Measurements from ENCODE around the gene GDPGP1. TPM values are rescaled to one million over a fixed set of nuclear protein-coding genes. Genes with fewer than 3 reads are reported as not detected.
A peak's percentile ranks its signal among the peaks of the same experiment; 100 is the strongest.

GDPGP1 gene
- total and polyA plus RNA-seq, 9 of the 15 experiments (the other 6 are each of a cell fraction or from before 2014, with no cell fraction given) = 0.78 to 6.1 (median 2.8) TPM

DNA sequence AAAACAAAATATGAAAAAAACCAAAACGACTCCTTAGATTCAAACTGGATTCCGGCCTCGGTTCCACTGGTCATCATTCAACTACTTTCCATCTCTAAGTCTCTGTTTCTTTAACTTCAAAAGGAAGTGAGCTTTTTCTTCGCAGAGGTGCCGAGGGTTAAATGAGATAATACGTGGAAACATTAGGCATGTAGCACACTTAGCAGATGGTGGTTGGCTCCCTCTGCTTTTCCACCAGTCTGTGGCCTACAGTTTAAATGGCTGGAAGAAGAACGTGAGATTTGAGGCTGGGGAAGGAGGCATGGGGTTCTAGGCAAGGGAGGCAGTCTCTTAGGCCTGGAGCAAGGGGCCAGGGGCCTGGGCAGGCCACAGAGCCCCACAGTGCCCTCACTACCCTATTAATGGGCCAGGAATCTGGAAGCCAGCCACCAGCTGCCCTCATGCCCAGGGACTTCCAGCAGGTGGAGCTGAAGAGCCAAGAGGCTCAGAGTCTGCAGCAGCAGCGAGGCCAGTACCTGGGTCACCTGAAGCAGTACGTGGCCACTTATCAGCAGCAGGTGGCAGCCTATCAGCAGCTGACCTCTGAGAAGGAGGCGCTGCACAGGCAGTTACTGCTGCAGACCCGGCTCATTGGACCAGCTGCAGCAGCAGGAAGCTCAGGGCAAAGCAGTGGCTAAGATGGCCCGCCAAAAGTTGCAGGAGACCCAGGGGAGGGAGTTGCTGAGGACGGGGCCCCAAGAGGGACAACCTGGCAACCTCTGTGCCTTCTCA, 59.2 kb downstream of the GDPGP1 start (continued):
- TF ChIP-seq CTBP1 (IDR thresholded peaks at IDR 0.05; ENCODE audit: borderline replicate concordance) (peak; percentile 86), FOXP1 (CRISPR knock-in tag; IDR thresholded peaks at IDR 0.05) (peak; percentile 33; the same call in 1 of the 2 replicates), MTA3 (IDR thresholded peaks at IDR 0.05; ENCODE audit: borderline replicate concordance) (peak; percentile 67; the same call in 1 of the 2 replicates), XRCC5 (IDR thresholded peaks at IDR 0.05; ENCODE audit: low read depth, low read length) (0 out of 2 replicates have a peak, but pooled peaks have one; percentile 50), CXXC5 (CRISPR knock-in tag; IDR thresholded peaks at IDR 0.05) (peak; percentile 59)
- TF ChIP-seq, protein P1, sequence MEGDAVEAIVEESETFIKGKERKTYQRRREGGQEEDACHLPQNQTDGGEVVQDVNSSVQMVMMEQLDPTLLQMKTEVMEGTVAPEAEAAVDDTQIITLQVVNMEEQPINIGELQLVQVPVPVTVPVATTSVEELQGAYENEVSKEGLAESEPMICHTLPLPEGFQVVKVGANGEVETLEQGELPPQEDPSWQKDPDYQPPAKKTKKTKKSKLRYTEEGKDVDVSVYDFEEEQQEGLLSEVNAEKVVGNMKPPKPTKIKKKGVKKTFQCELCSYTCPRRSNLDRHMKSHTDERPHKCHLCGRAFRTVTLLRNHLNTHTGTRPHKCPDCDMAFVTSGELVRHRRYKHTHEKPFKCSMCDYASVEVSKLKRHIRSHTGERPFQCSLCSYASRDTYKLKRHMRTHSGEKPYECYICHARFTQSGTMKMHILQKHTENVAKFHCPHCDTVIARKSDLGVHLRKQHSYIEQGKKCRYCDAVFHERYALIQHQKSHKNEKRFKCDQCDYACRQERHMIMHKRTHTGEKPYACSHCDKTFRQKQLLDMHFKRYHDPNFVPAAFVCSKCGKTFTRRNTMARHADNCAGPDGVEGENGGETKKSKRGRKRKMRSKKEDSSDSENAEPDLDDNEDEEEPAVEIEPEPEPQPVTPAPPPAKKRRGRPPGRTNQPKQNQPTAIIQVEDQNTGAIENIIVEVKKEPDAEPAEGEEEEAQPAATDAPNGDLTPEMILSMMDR (IDR thresholded peaks at IDR 0.05 in 2 of 3, conservative IDR thresholded peaks at IDR 0.05 in 1 of 3; ENCODE audit: insufficient read depth in 2 of 3, low read depth in 1 of 3, low read length in 3 of 3) = peak; percentile 77 to 90 (median 83)

DNA sequence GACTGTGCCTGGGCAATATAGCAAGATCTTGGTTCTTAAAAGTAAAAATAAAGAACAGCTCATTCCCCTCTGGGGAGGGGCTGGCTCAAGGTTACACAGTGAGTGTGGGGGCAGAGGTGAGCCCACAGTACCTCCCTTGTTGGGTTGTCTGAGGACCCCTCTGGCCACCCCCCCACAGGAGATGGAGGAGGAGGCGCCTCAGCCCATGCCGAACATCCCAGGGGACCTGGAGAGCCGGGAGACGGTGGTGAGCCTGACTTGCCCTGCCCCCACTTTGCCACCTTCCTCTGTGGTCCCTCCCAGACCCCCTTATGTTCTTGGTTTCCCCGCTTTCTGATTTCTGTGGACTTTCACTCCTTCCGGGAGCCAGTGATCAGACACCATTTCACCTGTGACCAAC, 60.1 kb downstream of the GDPGP1 start:
- BruUV-seq (replicated peaks) = no TSS peak
- 49% methylated on average over 5 of the region's 6 CpGs for WGBS (ENCODE audit: insufficient coverage, low coverage, missing lambda C conversion rate)
- Histone ChIP-seq H3K4me1 (replicated peaks in 1 of 2; ENCODE audit: control insufficient read depth in 2 of 2, insufficient read depth in 2 of 2, low read length in 2 of 2) (peaks cover 0 to 27% of the 10 kb centered on the region in 2 experiments; a peak in 4 of 5 replicates), H3K4me2 (ENCODE audit: insufficient read depth, low read length) (no peak overlapping the region), H2AFZ (ENCODE audit: low read depth, low read length) (no peak overlapping the region), H3K79me2 (ENCODE audit: control insufficient read depth, insufficient read depth, low read length) (no peaks in the 10 kb centered on the region), H3K9me1 (ENCODE audit: control insufficient read depth, insufficient read depth, low read length) (no peaks in the 10 kb centered on the region), H3K4me3 (no peak overlapping the region), H3K9me3 (replicated peaks; ENCODE audit: control insufficient read depth, insufficient read depth, low read depth, low read length) (no peaks in the 10 kb centered on the region), H4K20me1 (replicated peaks; ENCODE audit: control insufficient read depth, insufficient read depth, low read length) (no peaks in the 10 kb centered on the region), H3K9ac (ENCODE audit: insufficient read depth in 1 of 2, low read depth in 2 of 2, low read length in 2 of 2) (no peak overlapping the region), H3K27me3 (ENCODE audit: control insufficient read depth in 2 of 2, insufficient read depth in 2 of 2, low read length in 2 of 2) (no peaks in the 10 kb centered on the region; a peak in 1 of 5 replicates), H3K36me3 (ENCODE audit: control insufficient read depth, insufficient read depth, low read length) (no peaks in the 10 kb centered on the region), H3K27ac (ENCODE audit: extremely low read depth, low read depth, low read length) (no peak overlapping the region)
- intact Hi-C loops (cut with micrococcal nuclease) = loop anchor here (1.0 to 10.0 kb wide), 3 partner anchors 26 to 978 kb away; partner anchors contain the start of genes HDDC3 and UNC45A
- no peak for DNase-seq (ENCODE audit: extremely low read depth in 1 of 4, low spot score in 3 of 4)
- FAIRE-seq = no peak
- POLR2A ChIA-PET = interaction anchor here (0.6 to 0.8 kb wide), 2 partner anchors 8 to 456 kb away, joined by 3 to 4 read pairs; no protein-coding TSS in a partner anchor
- CTCF ChIA-PET (ENCODE audit: low intra/inter-chr PET ratio) = interaction anchor here (0.7 to 3.8 kb wide), 5 partner anchors 26 to 930 kb away, joined by 3 to 46 read pairs (median 4); no protein-coding TSS in a partner anchor
- no peak for ATAC-seq
- in situ Hi-C loops (cut with MboI) = no loop called here
- TF ChIP-seq, protein P2, sequence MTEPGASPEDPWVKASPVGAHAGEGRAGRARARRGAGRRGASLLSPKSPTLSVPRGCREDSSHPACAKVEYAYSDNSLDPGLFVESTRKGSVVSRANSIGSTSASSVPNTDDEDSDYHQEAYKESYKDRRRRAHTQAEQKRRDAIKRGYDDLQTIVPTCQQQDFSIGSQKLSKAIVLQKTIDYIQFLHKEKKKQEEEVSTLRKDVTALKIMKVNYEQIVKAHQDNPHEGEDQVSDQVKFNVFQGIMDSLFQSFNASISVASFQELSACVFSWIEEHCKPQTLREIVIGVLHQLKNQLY (CRISPR knock-in tag; conservative IDR thresholded peaks at IDR 0.05) = no peak
- TF ChIP-seq CXXC5 (CRISPR knock-in tag; IDR thresholded peaks at IDR 0.05) (no peak), KAT8 (IDR thresholded peaks at IDR 0.05; ENCODE audit: low read depth) (no peak), ZNF121 (CRISPR knock-in tag; conservative IDR thresholded peaks at IDR 0.05) (no peak), KAT7 (CRISPR knock-in tag; IDR thresholded peaks at IDR 0.05; ENCODE audit: borderline replicate concordance) (no peak), CAMTA2 (CRISPR knock-in tag; conservative IDR thresholded peaks at IDR 0.05) (no peak), TAF7 (tag; IDR thresholded peaks at IDR 0.05) (no peak), EP300 (IDR thresholded peaks at IDR 0.05; ENCODE audit: low read length) (no peak), CBX8 (IDR thresholded peaks at IDR 0.05; ENCODE audit: borderline replicate concordance, extremely low read depth, low read depth, low read length, poor library complexity, severe bottlenecking) (no peak)
- TF ChIP-seq, protein P3, sequence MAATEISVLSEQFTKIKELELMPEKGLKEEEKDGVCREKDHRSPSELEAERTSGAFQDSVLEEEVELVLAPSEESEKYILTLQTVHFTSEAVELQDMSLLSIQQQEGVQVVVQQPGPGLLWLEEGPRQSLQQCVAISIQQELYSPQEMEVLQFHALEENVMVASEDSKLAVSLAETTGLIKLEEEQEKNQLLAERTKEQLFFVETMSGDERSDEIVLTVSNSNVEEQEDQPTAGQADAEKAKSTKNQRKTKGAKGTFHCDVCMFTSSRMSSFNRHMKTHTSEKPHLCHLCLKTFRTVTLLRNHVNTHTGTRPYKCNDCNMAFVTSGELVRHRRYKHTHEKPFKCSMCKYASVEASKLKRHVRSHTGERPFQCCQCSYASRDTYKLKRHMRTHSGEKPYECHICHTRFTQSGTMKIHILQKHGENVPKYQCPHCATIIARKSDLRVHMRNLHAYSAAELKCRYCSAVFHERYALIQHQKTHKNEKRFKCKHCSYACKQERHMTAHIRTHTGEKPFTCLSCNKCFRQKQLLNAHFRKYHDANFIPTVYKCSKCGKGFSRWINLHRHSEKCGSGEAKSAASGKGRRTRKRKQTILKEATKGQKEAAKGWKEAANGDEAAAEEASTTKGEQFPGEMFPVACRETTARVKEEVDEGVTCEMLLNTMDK (IDR thresholded peaks at IDR 0.05; ENCODE audit: borderline replicate concordance, insufficient read depth, low read depth, low read length, poor library complexity, severe bottlenecking) = no peak

Data from K562 (cell line).